ENCODE data around the gene NSD1.

Gene NSD1

DNA sequence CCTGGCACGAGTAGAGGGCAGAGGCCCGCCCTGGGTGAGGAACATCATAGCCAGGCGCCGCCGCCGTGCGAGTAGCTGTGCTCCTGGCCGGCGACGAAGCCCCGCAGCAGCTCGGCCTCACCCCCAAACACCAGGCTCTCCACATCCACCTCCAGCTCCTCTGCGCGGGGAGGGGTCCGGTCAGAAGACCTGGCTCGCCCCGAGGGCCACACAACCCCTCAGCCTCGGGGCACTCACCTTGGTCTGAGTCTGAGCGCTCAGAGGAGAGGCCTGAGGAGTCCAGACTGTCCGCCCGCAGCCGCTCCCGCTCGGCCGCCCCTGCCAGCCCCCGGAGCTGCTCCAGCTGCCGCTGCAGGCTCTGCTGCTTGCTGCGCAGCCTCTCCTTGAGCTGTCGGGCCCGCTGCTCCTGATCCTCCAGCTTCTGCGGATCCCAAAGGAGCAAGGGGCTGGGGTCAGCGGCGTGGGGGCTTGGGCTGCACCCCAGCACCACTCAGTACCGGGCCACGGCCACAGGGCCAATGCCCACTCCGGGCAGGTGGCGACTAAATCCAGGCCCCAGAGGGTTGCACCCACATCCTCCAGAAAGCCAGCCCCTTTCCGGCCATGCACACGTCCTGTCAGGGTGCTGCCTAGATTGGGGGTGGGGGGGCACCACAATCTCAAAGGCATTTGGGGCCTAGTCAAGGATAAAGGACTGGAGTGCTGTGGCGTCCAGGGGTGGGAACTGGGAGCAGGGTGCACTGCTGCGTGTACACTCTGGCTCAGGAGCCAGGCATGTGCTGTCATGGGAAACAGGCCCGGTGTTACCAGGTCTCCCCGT, 174.2 kb downstream of the NSD1 start:
- TF ChIP-seq CTCF (IDR thresholded peaks at IDR 0.05; ENCODE audit: low read depth, low read length): no peak
- no peak overlapping the region for H3K4me3 ChIP-seq (replicated peaks in 1 of 2; ENCODE audit: low read depth in 2 of 2, low read length in 2 of 2)
- DNase-seq (ENCODE audit: low read depth in 2 of 2): no peak

DNA sequence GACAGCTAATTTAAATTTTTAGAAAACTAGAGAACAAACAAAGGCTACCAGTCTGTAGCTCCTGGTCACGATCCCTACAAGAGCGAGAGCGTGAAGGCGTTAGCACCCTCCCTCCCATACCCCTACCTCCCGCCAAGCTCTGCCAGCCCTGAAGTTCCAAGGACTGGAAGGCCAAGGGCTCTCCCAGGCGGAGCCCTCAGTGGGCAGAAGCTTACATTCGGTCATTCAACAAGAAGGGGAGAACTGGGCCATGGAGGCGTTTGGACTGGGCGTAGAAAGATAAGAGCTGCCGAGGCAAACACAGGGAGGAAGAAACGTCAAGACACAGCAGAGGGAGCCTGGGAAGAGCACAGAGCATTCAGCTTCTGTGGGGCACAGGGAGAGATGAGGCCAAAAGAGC, 175.2 kb downstream of the NSD1 start:
- DNase-seq (ENCODE audit: low read depth in 2 of 2): no peak
- no peak for TF ChIP-seq CTCF (IDR thresholded peaks at IDR 0.05; ENCODE audit: low read depth, low read length)
- no peak overlapping the region for H3K4me3 ChIP-seq (replicated peaks in 1 of 2; ENCODE audit: low read depth in 2 of 2, low read length in 2 of 2)

GRCh38 chr5:177309351-177310191, 176.0 kb downstream of the NSD1 start:
- peak; percentile 93 for TF ChIP-seq CTCF (IDR thresholded peaks at IDR 0.05; ENCODE audit: low read depth, low read length)
- H3K4me3 ChIP-seq (replicated peaks in 1 of 2; ENCODE audit: low read depth in 2 of 2, low read length in 2 of 2): no peak overlapping the region
- peak; percentile 75 to 77 for DNase-seq (ENCODE audit: low read depth in 2 of 2)

GRCh38 chr5:177310332-177310731, 176.8 kb downstream of the NSD1 start:
- TF ChIP-seq CTCF (IDR thresholded peaks at IDR 0.05; ENCODE audit: low read depth, low read length): no peak
- peak overlapping the region in 1 of 2 donors; percentile 57 for H3K4me3 ChIP-seq (replicated peaks in 1 of 2; ENCODE audit: low read depth in 2 of 2, low read length in 2 of 2)
- DNase-seq (ENCODE audit: low read depth in 2 of 2): no peak

- no peak for TF ChIP-seq CTCF (IDR thresholded peaks at IDR 0.05; ENCODE audit: low read depth, low read length)
- peak overlapping the region; percentile 57 to 68 for H3K4me3 ChIP-seq (replicated peaks in 1 of 2; ENCODE audit: low read depth in 2 of 2, low read length in 2 of 2)
- DNase-seq (ENCODE audit: low read depth in 2 of 2): peak; percentile 32 to 35
These were observed 177.3 kb downstream of the NSD1 start for GRCh38 chr5:177310757-177311391.

DNA sequence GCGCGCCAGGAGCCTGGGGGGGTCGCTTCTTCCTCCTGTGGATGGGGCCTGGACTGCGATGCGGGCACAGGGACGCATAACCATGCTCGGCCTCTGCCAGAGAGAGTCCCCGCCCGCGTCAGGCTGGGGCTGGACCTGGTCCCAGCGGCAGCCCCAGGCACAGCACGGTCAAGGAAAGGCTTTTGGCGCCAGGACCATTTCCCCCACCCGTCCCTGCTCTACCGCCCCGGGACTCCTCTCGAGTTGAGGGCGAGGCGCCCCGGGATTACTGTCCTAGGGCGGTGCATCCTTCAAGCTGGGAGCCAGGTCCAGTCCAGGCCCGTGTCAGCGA, 177.8 kb downstream of the NSD1 start:
- H3K4me3 ChIP-seq (replicated peaks in 1 of 2; ENCODE audit: low read depth in 2 of 2, low read length in 2 of 2): peak overlapping the region; percentile 57 to 68
- TF ChIP-seq CTCF (IDR thresholded peaks at IDR 0.05; ENCODE audit: low read depth, low read length): no peak
- no peak for DNase-seq (ENCODE audit: low read depth in 2 of 2)
